AG04449 (cell line): ENCODE results near the gene RTP1.

ENCODE experiments used
- CTCF ChIA-PET: fragments of 350-600 bp; formaldehyde crosslinking; extraction: SDS; loops from one replicate; lab custom pipeline; 2021; ENCODE audit warnings: antibody characterized with exemption; lab: Yijun Ruan, JAX
- POLR2A ChIA-PET: fragments of 400-600, 350-600 bp; formaldehyde crosslinking; extraction: SDS; loops from one replicate; lab custom pipeline; 2020; ENCODE audit warnings: antibody characterized with exemption, inconsistent platforms; lab: Yijun Ruan, JAX
- DNase-seq: peaks from one replicate; pipeline ENCODE4 v3.0.0-alpha.2; 2010; ENCODE audit warnings: low read depth, low spot score
- H3K4me3 ChIP-seq: 2 replicates; pipeline ENCODE4 v1.5.1; 2011; ENCODE audit warnings: low read depth, mild to moderate bottlenecking, control low read depth, low read length
- TF ChIP-seq, protein P1 (sequence below): IDR thresholded peaks from one replicate; pipeline ENCODE4 v1.5.1; 2011; ENCODE audit warnings: mild to moderate bottlenecking, moderate library complexity, low read length, control low read depth, inconsistent platforms; ENCODE audit not compliant: insufficient read depth; ENCODE audit errors: missing control alignments

The RTP1 gene, protein sequence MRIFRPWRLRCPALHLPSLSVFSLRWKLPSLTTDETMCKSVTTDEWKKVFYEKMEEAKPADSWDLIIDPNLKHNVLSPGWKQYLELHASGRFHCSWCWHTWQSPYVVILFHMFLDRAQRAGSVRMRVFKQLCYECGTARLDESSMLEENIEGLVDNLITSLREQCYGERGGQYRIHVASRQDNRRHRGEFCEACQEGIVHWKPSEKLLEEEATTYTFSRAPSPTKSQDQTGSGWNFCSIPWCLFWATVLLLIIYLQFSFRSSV

DNA sequence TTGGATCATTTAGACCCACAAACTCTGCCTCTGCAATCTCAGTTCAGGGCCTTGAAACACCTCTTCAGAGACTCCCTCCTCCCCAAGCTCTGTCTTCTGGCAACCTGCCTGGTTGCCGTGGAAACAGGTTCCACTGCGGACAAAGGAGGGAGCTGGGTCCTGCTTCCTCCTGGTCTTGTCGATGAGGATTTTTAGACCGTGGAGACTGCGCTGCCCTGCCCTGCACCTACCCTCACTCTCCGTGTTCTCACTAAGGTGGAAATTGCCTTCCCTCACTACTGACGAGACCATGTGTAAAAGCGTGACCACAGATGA is at the start of gene RTP1:
TSS of gene RTP1 (plus strand) at position 152 of the 315 bp plus-strand sequence. CDS start at position 182, 30 bp downstream.
- no peak for DNase-seq
- ChIA-PET CTCF (interaction anchor here (0.9 to 1.2 kb wide), 2 partner anchors 32 to 58 kb away, joined by 3 to 4 read pairs; partner anchors contain the start of gene RPL39L), POLR2A (no interaction called here)
- TF ChIP-seq, protein P1, sequence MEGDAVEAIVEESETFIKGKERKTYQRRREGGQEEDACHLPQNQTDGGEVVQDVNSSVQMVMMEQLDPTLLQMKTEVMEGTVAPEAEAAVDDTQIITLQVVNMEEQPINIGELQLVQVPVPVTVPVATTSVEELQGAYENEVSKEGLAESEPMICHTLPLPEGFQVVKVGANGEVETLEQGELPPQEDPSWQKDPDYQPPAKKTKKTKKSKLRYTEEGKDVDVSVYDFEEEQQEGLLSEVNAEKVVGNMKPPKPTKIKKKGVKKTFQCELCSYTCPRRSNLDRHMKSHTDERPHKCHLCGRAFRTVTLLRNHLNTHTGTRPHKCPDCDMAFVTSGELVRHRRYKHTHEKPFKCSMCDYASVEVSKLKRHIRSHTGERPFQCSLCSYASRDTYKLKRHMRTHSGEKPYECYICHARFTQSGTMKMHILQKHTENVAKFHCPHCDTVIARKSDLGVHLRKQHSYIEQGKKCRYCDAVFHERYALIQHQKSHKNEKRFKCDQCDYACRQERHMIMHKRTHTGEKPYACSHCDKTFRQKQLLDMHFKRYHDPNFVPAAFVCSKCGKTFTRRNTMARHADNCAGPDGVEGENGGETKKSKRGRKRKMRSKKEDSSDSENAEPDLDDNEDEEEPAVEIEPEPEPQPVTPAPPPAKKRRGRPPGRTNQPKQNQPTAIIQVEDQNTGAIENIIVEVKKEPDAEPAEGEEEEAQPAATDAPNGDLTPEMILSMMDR, result no peak
- H3K4me3 ChIP-seq, result no peak within 1 kb of the TSS

DNA sequence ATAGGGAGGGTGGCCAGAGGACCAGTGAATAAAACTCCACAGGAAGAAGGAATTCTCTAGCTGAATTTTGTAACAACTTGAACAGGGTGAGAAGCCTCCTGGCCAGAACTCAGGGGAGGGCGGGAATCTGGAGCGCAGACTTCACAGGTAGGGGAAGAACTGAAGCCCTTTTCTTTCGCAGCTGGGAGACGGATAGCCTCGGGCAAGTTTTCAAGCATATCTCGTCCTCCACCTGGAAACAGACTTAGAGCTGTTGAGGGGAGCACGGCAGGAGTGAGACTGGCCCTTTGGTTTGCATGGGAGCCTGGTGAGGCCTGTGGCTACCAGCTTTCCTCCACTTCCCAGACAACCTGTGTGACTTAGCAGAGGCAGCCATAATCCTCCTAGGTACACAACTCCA is 47.1 kb upstream of the RTP1 start:
- DNase-seq, result no peak
- ChIA-PET CTCF (interaction anchor here (1.0 to 5.2 kb wide), 4 partner anchors 10 to 85 kb away, joined by 3 to 53 read pairs (median 12); partner anchors contain the start of gene RPL39L), POLR2A (no interaction called here)
- TF ChIP-seq, protein P1, result no peak
- no peak overlapping the region for H3K4me3 ChIP-seq

DNA sequence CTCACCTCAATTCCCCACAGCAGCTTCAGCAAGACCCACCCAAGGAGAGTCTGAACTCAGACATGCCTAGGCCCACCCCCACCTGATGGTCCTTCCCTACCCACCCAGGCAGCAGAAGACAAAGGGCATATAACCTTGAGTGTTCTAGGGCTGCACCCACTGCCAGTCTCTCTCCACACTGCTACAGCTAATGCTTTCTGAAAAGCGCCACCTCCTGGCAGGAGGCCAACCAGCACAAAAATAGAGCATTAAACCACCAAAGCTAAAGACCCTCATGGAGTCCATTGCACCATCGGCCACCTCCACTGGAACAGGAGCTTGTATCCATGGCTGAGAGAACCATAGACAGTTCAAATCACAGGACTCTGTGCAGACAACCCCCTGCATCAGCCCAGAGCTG is 46.7 kb upstream of the RTP1 start:
- TF ChIP-seq, protein P1, result no peak
- POLR2A ChIA-PET, result no interaction called here
- CTCF ChIA-PET, result interaction anchor here (1.0 to 5.2 kb wide), 4 partner anchors 9 to 86 kb away, joined by 3 to 53 read pairs (median 12); partner anchors contain the start of gene RPL39L
- DNase-seq, result no peak
- H3K4me3 ChIP-seq, result no peak overlapping the region

DNA sequence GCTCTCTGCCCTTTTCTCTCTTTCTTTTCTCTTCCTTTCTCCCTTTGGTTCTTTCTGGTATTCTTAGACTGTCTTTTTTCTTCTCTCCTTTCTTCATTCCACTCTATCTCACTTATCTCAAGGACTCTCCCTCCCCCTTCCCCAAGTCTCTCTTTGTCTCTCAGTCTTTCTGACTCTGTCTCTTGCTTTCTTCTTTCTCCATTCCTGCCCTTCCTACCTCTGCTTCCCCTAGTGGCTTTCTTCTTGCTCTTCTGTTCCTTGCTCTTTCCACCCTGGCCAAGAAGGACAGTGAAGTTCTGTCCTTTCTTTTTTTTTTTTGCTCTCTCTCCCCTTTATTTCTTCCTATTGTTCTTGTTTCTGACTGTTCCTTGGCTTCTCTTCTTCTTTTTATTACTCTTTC is 35.7 kb upstream of the RTP1 start:
- TF ChIP-seq, protein P1, result no peak
- H3K4me3 ChIP-seq, result no peak overlapping the region
- ChIA-PET CTCF (interaction anchor here (4.6 to 7.1 kb wide), 2 partner anchors 21 to 49 kb away, joined by 21 to 139 read pairs; partner anchors contain the start of gene RPL39L), POLR2A (no interaction called here)
- DNase-seq, result no peak

DNA sequence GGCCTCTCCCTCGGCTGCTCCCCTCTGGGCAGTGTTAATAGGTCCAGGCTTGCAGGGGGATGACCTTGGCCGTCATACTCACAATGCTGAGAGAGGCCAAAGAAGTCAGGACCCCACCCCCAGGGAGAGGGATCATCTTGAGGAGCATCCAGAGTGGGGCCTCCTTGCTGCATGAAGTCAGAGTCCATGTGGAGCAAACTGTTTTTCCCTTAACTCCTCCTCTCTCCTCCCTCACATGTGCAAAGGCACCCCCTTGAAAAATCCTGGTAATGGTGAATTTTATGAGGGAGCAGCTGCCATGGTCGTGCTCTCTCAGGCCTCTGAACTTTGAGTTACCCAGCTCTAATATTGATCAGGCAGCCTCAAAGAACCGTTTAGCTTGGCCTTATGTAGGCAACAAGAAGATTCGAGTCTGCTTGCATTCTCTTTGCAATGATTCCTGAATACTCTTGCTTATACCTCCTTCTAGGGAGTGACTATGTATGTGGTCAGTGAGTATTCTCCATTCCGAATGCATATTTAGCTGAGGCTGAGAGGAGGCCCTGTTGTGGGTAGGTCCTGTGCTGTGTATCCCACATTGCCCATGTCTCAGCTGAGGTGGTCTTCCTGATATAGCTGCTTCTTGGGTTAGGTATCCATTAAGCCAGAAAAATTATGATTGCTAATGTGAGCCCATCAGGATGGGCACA is 34.9 kb upstream of the RTP1 start:
- TF ChIP-seq, protein P1, result no peak
- ChIA-PET CTCF (interaction anchor here (0.9 to 7.9 kb wide), 8 partner anchors 8 to 517 kb away, joined by 3 to 141 read pairs (median 8); partner anchors contain the start of gene RPL39L), POLR2A (no interaction called here)
- H3K4me3 ChIP-seq, result no peak overlapping the region
- DNase-seq, result no peak

DNA sequence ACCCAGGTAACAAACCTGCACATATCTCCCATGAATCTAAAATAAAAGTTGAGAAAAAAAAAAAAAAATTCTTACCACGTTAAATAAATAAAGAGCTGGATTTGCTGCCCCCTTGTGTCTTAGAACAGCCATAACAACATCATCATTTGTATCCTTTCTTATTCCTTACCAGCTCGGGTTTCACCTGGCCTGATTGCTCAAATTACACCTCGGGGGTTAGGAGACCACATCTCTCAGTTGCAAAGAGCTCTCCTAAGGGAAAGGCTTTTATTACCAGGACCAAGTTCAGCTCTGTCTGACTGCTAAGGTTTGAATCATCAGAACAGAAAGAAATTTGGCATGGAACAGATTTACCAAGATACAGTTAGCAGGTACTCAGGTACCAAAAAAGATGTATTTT is 32.1 kb upstream of the RTP1 start:
- TF ChIP-seq, protein P1, result peak; percentile 49
- ChIA-PET CTCF (interaction anchor here (0.6 to 7.9 kb wide), 51 partner anchors 9 to 1182 kb away, joined by 3 to 141 read pairs (median 5); partner anchors contain the start of genes AHSG, RPL39L and RTP1), POLR2A (interaction anchor here (0.7 kb wide), 2 partner anchors 338 to 382 kb away, joined by 3 to 5 read pairs; partner anchors contain the start of gene EIF4A2)
- no peak overlapping the region for H3K4me3 ChIP-seq
- DNase-seq, result no peak
